Measurements from ENCODE around the gene MBD6.

GRCh38 chr12:57474862-57475261 lies 47.8 kb upstream of the MBD6 start:
- peak; percentile 46 for TF ChIP-seq SUZ12 (IDR thresholded peaks at IDR 0.05; ENCODE audit: extremely low read depth, insufficient read depth, insufficient read length)
- TF ChIP-seq YY1 (IDR thresholded peaks at IDR 0.05; ENCODE audit: insufficient read depth, insufficient read length), result no peak
